GM12872 (cell line): Measurements from ENCODE around the gene CPXM2.

ENCODE experiments used
- TF ChIP-seq, protein P1 (sequence below): IDR thresholded peaks from 3 replicates; pipeline ENCODE4 v1.5.1; 2011; ENCODE audit warnings: low read depth, mild to moderate bottlenecking, low read length, moderate library complexity; ENCODE audit not compliant: insufficient read depth

Gene CPXM2

GRCh38 chr10:123755061-123755460 lies 136.5 kb downstream of the CPXM2 start:
- TF ChIP-seq, protein P1, sequence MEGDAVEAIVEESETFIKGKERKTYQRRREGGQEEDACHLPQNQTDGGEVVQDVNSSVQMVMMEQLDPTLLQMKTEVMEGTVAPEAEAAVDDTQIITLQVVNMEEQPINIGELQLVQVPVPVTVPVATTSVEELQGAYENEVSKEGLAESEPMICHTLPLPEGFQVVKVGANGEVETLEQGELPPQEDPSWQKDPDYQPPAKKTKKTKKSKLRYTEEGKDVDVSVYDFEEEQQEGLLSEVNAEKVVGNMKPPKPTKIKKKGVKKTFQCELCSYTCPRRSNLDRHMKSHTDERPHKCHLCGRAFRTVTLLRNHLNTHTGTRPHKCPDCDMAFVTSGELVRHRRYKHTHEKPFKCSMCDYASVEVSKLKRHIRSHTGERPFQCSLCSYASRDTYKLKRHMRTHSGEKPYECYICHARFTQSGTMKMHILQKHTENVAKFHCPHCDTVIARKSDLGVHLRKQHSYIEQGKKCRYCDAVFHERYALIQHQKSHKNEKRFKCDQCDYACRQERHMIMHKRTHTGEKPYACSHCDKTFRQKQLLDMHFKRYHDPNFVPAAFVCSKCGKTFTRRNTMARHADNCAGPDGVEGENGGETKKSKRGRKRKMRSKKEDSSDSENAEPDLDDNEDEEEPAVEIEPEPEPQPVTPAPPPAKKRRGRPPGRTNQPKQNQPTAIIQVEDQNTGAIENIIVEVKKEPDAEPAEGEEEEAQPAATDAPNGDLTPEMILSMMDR: no peak

DNA sequence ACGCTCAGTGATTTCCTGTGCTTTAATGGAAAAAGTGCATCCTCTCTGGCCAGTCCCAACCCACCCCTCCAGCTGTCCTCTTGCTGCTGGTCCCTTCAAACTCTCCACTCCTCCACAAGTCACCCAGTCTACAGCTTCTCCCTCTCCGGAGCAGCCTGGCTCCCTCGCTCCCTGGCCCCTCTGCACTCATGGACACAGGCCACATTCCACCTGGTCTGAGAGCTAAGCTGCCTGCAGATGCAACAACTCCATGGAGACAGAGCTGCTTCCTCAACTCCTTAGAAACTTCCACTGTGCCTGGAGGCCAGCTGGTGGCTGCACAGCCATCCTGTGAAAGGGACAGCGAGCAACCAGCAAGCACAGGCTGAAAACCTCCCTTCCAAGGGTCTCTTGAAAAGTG lies 137.5 kb downstream of the CPXM2 start:
- TF ChIP-seq, protein P1: no peak

GRCh38 chr10:123751342-123752134 lies 140.1 kb downstream of the CPXM2 start:
- TF ChIP-seq, protein P1: no peak

DNA sequence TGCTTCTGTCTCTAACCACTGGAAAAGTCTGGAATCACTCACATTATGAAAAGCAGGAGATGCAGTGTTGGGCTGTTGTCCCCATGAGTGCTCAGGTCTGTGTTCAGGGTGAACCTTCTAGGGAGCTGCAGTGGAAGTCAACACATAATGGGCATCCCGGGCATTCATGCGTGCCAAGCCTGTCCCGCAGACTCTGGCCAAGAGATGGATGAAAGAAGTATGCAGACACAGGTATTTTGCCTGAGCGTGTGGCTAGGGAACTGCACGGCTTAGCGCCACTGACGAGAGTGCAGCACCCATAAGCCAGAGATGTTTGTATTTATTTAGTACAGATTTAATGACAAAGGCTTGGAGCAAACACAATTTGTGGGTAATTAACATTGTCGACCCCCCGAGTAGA lies 140.7 kb downstream of the CPXM2 start:
- TF ChIP-seq, protein P1: no peak

DNA sequence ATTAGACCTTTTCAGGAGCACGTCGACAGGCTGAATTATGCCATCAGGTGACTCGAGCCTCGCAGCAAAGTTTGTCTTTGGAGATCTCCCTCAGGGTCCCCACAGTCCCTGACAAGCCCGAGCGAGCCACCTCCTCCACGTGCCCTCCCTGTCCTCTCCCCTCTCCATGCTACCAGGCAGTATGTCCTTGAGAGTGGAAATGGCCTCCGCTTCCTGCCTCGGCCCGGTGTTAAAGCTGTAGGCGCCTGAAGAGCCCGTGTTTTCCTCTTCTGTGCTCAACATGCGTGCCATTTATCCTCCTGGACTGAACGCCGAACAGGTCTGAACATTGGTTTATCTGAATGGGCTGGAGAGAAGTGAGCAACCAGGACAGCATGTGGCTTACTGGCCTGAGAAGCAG lies 142.9 kb downstream of the CPXM2 start:
- TF ChIP-seq, protein P1: no peak

- TF ChIP-seq, protein P1: no peak
These were observed 144.2 kb downstream of the CPXM2 start for GRCh38 chr10:123747426-123747825.

- TF ChIP-seq, protein P1: no peak
These were observed 144.7 kb downstream of the CPXM2 start for GRCh38 chr10:123746942-123747341.
